DMS53 treated with DMSO at 0.1 percent for 48 hours (cell line): ENCODE data around the gene ENHO.

Experiments used
- DNase-seq: peaks from one replicate; lab custom pipeline; 2025; ENCODE audit not compliant: unreplicated experiment; lab: John Stamatoyannopoulos, UW

The ENHO gene

GRCh38 chr9:34522971-34523797 is at the start of gene ENHO:
Gene ENHO, minus strand, starts transcription at chr9:34522990. Its CDS starts 1,295 bp downstream, at chr9:34521695.
- DNase-seq, result peak; percentile 71

- no peak for DNase-seq
Measured at GRCh38 chr9:34572092-34572491, 49.3 kb upstream of the ENHO start.

- DNase-seq, result no peak
Measured at GRCh38 chr9:34571481-34571810, 48.7 kb upstream of the ENHO start.

GRCh38 chr9:34570809-34571480 is 48.2 kb upstream of the ENHO start:
- DNase-seq, result no peak

GRCh38 chr9:34570376-34570775 is 47.6 kb upstream of the ENHO start:
- no peak for DNase-seq

- DNase-seq, result no peak
Measured at GRCh38 chr9:34568774-34569173, 46.0 kb upstream of the ENHO start.

- DNase-seq, result no peak
Measured at GRCh38 chr9:34568133-34568532, 45.3 kb upstream of the ENHO start.

GRCh38 chr9:34566972-34567371 is 44.2 kb upstream of the ENHO start:
- no peak for DNase-seq

- DNase-seq, result no peak
Measured at GRCh38 chr9:34566322-34566721, 43.5 kb upstream of the ENHO start.

GRCh38 chr9:34565856-34566255 is 43.1 kb upstream of the ENHO start:
- no peak for DNase-seq

GRCh38 chr9:34564617-34565016 is 41.8 kb upstream of the ENHO start:
- no peak for DNase-seq

- DNase-seq, result no peak
Measured at GRCh38 chr9:34563262-34563661, 40.5 kb upstream of the ENHO start.

- no peak for DNase-seq
Measured at GRCh38 chr9:34562135-34562745, 39.5 kb upstream of the ENHO start.

- no peak for DNase-seq
Measured at GRCh38 chr9:34560599-34561214, 37.9 kb upstream of the ENHO start.

GRCh38 chr9:34559624-34560455 is 37.0 kb upstream of the ENHO start:
- no peak for DNase-seq

- DNase-seq, result no peak
Measured at GRCh38 chr9:34558919-34559623, 36.3 kb upstream of the ENHO start.

GRCh38 chr9:34558364-34558763 is 35.6 kb upstream of the ENHO start:
- DNase-seq, result no peak

- DNase-seq, result no peak
Measured at GRCh38 chr9:34557426-34558321, 34.9 kb upstream of the ENHO start.

- no peak for DNase-seq
Measured at GRCh38 chr9:34556949-34557348, 34.2 kb upstream of the ENHO start.
